ENCODE measurements around the gene EXT2. TPM values are rescaled to one million over a fixed set of nuclear protein-coding genes. Genes with fewer than 3 reads are reported as not detected.

EXT2 gene
- total and polyA plus RNA-seq, 2 experiments from 2014 or later, result 15.9 to 48.6 TPM

GRCh38 chr11:44212128-44212527, 116.7 kb downstream of the EXT2 start:
- H3K4me3 Mint-ChIP-seq, result no peak overlapping the region
- H3K36me3 Mint-ChIP-seq (ENCODE audit: low read depth), result peaks cover 8% of the 10 kb centered on the region; the same call in 2 of the 3 replicates
- Histone ChIP-seq H3F3A (replicated peaks; ENCODE audit: low read depth) (no peaks in the 10 kb centered on the region), H3K27ac (ENCODE audit: low read depth) (no peak overlapping the region), H3K9me2 (ENCODE audit: insufficient read depth) (no peaks in the 10 kb centered on the region), H3K4me1 (ENCODE audit: insufficient read depth) (no peaks in the 10 kb centered on the region), H3K79me2 (replicated peaks; ENCODE audit: insufficient read depth) (no peaks in the 10 kb centered on the region), H3K27me3 (ENCODE audit: insufficient read depth) (no peaks in the 10 kb centered on the region), H2AFZ (no peak overlapping the region), H4K20me1 (replicated peaks; ENCODE audit: insufficient read depth) (no peaks in the 10 kb centered on the region), H3K36me3 (ENCODE audit: insufficient read depth) (no peaks in the 10 kb centered on the region), H3K4me3 (no peak overlapping the region), H3K4me2 (no peak overlapping the region)
- DNase-seq (ENCODE audit: low spot score), result no peak
- no peaks in the 10 kb centered on the region for H3K27me3 Mint-ChIP-seq (ENCODE audit: insufficient read depth, low read depth, poor library complexity)
- H3K4me1 Mint-ChIP-seq, result no peaks in the 10 kb centered on the region
- ATAC-seq, result no peak
- TF ChIP-seq, protein P1, sequence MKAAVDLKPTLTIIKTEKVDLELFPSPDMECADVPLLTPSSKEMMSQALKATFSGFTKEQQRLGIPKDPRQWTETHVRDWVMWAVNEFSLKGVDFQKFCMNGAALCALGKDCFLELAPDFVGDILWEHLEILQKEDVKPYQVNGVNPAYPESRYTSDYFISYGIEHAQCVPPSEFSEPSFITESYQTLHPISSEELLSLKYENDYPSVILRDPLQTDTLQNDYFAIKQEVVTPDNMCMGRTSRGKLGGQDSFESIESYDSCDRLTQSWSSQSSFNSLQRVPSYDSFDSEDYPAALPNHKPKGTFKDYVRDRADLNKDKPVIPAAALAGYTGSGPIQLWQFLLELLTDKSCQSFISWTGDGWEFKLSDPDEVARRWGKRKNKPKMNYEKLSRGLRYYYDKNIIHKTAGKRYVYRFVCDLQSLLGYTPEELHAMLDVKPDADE (IDR thresholded peaks at IDR 0.05), result no peak
- TF ChIP-seq ZNF331 (CRISPR knock-in tag; IDR thresholded peaks at IDR 0.05; ENCODE audit: low read depth) (no peak), EZH2 (IDR thresholded peaks at IDR 0.05; ENCODE audit: low read depth, unreplicated experiment) (no peak), CREB1 (CRISPR knock-in tag; IDR thresholded peaks at IDR 0.05; ENCODE audit: low read depth) (no peak), ZNF114 (CRISPR knock-in tag; IDR thresholded peaks at IDR 0.05) (no peak), POLR2AphosphoS5 (IDR thresholded peaks at IDR 0.05; ENCODE audit: low read depth) (no peak), STAT1 (IDR thresholded peaks at IDR 0.05; ENCODE audit: unreplicated experiment) (no peak), EZH2phosphoT487 (IDR thresholded peaks at IDR 0.05; ENCODE audit: unreplicated experiment) (no peak), JUNB (IDR thresholded peaks at IDR 0.05; ENCODE audit: unreplicated experiment) (no peak), NANOG (IDR thresholded peaks at IDR 0.05; ENCODE audit: borderline replicate concordance) (no peak)
- TF ChIP-seq, protein P2, sequence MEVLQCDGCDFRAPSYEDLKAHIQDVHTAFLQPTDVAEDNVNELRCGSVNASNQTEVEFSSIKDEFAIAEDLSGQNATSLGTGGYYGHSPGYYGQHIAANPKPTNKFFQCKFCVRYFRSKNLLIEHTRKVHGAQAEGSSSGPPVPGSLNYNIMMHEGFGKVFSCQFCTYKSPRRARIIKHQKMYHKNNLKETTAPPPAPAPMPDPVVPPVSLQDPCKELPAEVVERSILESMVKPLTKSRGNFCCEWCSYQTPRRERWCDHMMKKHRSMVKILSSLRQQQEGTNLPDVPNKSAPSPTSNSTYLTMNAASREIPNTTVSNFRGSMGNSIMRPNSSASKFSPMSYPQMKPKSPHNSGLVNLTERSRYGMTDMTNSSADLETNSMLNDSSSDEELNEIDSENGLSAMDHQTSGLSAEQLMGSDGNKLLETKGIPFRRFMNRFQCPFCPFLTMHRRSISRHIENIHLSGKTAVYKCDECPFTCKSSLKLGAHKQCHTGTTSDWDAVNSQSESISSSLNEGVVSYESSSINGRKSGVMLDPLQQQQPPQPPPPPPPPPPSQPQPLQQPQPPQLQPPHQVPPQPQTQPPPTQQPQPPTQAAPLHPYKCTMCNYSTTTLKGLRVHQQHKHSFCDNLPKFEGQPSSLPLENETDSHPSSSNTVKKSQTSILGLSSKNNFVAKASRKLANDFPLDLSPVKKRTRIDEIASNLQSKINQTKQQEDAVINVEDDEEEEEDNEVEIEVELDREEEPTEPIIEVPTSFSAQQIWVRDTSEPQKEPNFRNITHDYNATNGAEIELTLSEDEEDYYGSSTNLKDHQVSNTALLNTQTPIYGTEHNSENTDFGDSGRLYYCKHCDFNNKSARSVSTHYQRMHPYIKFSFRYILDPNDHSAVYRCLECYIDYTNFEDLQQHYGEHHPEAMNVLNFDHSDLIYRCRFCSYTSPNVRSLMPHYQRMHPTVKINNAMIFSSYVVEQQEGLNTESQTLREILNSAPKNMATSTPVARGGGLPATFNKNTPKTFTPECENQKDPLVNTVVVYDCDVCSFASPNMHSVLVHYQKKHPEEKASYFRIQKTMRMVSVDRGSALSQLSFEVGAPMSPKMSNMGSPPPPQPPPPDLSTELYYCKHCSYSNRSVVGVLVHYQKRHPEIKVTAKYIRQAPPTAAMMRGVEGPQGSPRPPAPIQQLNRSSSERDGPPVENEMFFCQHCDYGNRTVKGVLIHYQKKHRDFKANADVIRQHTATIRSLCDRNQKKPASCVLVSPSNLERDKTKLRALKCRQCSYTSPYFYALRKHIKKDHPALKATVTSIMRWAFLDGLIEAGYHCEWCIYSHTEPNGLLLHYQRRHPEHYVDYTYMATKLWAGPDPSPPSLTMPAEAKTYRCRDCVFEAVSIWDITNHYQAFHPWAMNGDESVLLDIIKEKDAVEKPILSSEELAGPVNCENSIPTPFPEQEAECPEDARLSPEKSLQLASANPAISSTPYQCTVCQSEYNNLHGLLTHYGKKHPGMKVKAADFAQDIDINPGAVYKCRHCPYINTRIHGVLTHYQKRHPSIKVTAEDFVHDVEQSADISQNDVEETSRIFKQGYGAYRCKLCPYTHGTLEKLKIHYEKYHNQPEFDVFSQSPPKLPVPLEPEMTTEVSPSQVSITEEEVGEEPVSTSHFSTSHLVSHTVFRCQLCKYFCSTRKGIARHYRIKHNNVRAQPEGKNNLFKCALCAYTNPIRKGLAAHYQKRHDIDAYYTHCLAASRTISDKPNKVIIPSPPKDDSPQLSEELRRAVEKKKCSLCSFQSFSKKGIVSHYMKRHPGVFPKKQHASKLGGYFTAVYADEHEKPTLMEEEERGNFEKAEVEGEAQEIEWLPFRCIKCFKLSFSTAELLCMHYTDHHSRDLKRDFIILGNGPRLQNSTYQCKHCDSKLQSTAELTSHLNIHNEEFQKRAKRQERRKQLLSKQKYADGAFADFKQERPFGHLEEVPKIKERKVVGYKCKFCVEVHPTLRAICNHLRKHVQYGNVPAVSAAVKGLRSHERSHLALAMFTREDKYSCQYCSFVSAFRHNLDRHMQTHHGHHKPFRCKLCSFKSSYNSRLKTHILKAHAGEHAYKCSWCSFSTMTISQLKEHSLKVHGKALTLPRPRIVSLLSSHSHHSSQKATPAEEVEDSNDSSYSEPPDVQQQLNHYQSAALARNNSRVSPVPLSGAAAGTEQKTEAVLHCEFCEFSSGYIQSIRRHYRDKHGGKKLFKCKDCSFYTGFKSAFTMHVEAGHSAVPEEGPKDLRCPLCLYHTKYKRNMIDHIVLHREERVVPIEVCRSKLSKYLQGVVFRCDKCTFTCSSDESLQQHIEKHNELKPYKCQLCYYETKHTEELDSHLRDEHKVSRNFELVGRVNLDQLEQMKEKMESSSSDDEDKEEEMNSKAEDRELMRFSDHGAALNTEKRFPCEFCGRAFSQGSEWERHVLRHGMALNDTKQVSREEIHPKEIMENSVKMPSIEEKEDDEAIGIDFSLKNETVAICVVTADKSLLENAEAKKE (CRISPR knock-in tag; IDR thresholded peaks at IDR 0.05), result no peak
- TF ChIP-seq, protein P3, sequence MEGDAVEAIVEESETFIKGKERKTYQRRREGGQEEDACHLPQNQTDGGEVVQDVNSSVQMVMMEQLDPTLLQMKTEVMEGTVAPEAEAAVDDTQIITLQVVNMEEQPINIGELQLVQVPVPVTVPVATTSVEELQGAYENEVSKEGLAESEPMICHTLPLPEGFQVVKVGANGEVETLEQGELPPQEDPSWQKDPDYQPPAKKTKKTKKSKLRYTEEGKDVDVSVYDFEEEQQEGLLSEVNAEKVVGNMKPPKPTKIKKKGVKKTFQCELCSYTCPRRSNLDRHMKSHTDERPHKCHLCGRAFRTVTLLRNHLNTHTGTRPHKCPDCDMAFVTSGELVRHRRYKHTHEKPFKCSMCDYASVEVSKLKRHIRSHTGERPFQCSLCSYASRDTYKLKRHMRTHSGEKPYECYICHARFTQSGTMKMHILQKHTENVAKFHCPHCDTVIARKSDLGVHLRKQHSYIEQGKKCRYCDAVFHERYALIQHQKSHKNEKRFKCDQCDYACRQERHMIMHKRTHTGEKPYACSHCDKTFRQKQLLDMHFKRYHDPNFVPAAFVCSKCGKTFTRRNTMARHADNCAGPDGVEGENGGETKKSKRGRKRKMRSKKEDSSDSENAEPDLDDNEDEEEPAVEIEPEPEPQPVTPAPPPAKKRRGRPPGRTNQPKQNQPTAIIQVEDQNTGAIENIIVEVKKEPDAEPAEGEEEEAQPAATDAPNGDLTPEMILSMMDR (conservative IDR thresholded peaks at IDR 0.05; ENCODE audit: low read depth in 2 of 2), result no peak
- TF ChIP-seq, protein P4, sequence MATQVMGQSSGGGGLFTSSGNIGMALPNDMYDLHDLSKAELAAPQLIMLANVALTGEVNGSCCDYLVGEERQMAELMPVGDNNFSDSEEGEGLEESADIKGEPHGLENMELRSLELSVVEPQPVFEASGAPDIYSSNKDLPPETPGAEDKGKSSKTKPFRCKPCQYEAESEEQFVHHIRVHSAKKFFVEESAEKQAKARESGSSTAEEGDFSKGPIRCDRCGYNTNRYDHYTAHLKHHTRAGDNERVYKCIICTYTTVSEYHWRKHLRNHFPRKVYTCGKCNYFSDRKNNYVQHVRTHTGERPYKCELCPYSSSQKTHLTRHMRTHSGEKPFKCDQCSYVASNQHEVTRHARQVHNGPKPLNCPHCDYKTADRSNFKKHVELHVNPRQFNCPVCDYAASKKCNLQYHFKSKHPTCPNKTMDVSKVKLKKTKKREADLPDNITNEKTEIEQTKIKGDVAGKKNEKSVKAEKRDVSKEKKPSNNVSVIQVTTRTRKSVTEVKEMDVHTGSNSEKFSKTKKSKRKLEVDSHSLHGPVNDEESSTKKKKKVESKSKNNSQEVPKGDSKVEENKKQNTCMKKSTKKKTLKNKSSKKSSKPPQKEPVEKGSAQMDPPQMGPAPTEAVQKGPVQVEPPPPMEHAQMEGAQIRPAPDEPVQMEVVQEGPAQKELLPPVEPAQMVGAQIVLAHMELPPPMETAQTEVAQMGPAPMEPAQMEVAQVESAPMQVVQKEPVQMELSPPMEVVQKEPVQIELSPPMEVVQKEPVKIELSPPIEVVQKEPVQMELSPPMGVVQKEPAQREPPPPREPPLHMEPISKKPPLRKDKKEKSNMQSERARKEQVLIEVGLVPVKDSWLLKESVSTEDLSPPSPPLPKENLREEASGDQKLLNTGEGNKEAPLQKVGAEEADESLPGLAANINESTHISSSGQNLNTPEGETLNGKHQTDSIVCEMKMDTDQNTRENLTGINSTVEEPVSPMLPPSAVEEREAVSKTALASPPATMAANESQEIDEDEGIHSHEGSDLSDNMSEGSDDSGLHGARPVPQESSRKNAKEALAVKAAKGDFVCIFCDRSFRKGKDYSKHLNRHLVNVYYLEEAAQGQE (IDR thresholded peaks at IDR 0.05; ENCODE audit: unreplicated experiment), result no peak
- H3K27ac Mint-ChIP-seq, result no peak overlapping the region
- peaks cover 8% of the 10 kb centered on the region; the same call in 2 of the 3 replicates for H3K9me3 Mint-ChIP-seq
